Measurements from ENCODE around the gene HOXD3. TPM values are rescaled to one million over a fixed set of nuclear protein-coding genes. Genes with fewer than 3 reads are reported as not detected.

Gene HOXD3
- total RNA-seq, 1 donor, result 1.1 TPM

DNA sequence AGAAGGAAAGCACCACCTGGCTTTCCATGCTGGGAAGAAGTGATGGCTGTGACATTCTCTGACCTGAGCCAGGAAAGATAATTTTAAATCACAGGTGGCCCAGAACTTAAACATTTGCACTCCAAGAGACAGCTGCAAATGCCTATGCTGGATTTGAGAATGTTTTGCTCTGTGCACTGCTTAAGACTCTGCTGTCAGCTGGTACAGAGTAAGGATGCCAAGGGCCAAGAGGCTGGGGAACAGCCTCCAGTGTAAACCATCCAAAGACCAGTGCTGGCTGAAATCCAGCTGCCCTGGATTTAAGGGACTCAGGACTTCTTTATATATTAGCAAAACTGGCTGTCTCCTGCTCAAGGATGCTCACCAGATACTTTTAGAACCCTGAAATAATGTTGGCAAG is 23.7 kb upstream of the HOXD3 start:
- no peaks in the 10 kb centered on the region for H3K9me3 ChIP-seq (ENCODE audit: low read depth, low read length)
- H3K27me3 ChIP-seq (ENCODE audit: insufficient read depth, low read length), result no peaks in the 10 kb centered on the region
- peaks cover 5% of the 10 kb centered on the region for H3K36me3 ChIP-seq (ENCODE audit: insufficient read depth, low read length)
- no peak overlapping the region for H3K4me2 ChIP-seq (ENCODE audit: insufficient read depth, low read length)
- H4K20me1 ChIP-seq (ENCODE audit: insufficient read depth, low read length), result no peaks in the 10 kb centered on the region
- H3K27ac ChIP-seq (ENCODE audit: low read depth, low read length), result no peak overlapping the region
- DNase-seq (ENCODE audit: insufficient read length, low spot score, missing footprints), result peak; percentile 83
- no peak for TF ChIP-seq CTCF (IDR thresholded peaks at IDR 0.05; ENCODE audit: extremely low read depth, low read depth, low read length)
- H3K4me3 ChIP-seq (ENCODE audit: insufficient read depth, low read length), result no peak overlapping the region
- H3K4me1 ChIP-seq (ENCODE audit: insufficient read depth, low read length), result peaks cover 29% of the 10 kb centered on the region
- peaks cover 23% of the 10 kb centered on the region for H3K79me2 ChIP-seq (ENCODE audit: insufficient read depth, low read length)
- H2AFZ ChIP-seq (ENCODE audit: low read length), result no peak overlapping the region

DNA sequence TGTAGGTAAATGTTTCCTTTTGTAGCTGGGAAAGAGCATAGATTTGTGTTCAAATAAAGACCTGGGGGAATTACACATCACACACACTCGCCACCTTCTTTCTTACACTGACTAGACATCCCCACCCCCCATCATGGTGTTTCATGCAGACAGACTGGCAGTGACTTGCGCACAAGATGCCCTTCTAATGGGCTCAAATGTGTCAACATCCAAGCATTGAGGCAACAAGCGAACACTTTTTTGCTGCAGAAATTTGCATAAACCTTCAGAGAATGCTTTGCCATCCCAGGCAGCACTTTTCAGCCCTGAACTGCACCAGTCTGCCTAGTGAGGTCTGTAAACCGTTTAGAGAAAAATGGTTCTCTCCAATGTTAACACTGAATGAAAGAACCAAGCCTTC is 23.1 kb upstream of the HOXD3 start:
- no peak for TF ChIP-seq CTCF (IDR thresholded peaks at IDR 0.05; ENCODE audit: extremely low read depth, low read depth, low read length)
- H3K27me3 ChIP-seq (ENCODE audit: insufficient read depth, low read length), result no peaks in the 10 kb centered on the region

DNA sequence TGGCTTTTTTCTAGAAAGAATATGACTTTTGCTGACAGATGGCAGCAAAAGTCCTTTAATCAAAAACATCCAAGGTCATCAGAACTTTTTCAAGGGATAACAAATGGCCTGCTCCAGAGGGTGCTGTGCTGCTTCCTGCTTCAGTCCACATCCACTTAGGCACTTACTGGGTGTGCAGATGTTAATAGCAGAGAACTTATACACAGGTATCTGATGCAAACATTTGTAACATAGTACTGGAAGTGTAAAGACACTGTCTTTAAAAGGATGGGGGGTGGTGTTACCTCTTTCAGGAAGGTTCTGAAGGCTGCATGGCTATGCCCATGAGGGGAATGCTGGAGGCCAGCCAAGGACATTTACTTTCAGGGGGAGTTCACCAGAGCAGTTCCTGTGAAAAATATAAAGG is 22.1 kb upstream of the HOXD3 start:
- no peak for TF ChIP-seq CTCF (IDR thresholded peaks at IDR 0.05; ENCODE audit: extremely low read depth, low read depth, low read length)
- Histone ChIP-seq H3K4me1 (ENCODE audit: insufficient read depth, low read length) (peaks cover 29% of the 10 kb centered on the region), H3K79me2 (ENCODE audit: insufficient read depth, low read length) (peaks cover 36% of the 10 kb centered on the region), H3K9me3 (ENCODE audit: low read depth, low read length) (no peaks in the 10 kb centered on the region), H3K36me3 (ENCODE audit: insufficient read depth, low read length) (peaks cover 5% of the 10 kb centered on the region), H3K27me3 (ENCODE audit: insufficient read depth, low read length) (no peaks in the 10 kb centered on the region), H3K4me2 (ENCODE audit: insufficient read depth, low read length) (peak overlapping the region; percentile 88), H3K4me3 (ENCODE audit: insufficient read depth, low read length) (no peak overlapping the region), H3K27ac (ENCODE audit: low read depth, low read length) (peak overlapping the region; percentile 89), H2AFZ (ENCODE audit: low read length) (no peak overlapping the region), H4K20me1 (ENCODE audit: insufficient read depth, low read length) (no peaks in the 10 kb centered on the region)
- peak; percentile 88 for DNase-seq (ENCODE audit: insufficient read length, low spot score, missing footprints)

More for the DNA sequence above, 23.1 kb upstream of the HOXD3 start:
- Histone ChIP-seq H3K4me2 (ENCODE audit: insufficient read depth, low read length) (no peak overlapping the region), H3K79me2 (ENCODE audit: insufficient read depth, low read length) (peaks cover 30% of the 10 kb centered on the region), H3K36me3 (ENCODE audit: insufficient read depth, low read length) (peaks cover 5% of the 10 kb centered on the region), H4K20me1 (ENCODE audit: insufficient read depth, low read length) (no peaks in the 10 kb centered on the region), H3K9me3 (ENCODE audit: low read depth, low read length) (no peaks in the 10 kb centered on the region), H2AFZ (ENCODE audit: low read length) (no peak overlapping the region), H3K4me1 (ENCODE audit: insufficient read depth, low read length) (peaks cover 27% of the 10 kb centered on the region), H3K27ac (ENCODE audit: low read depth, low read length) (no peak overlapping the region), H3K4me3 (ENCODE audit: insufficient read depth, low read length) (no peak overlapping the region)
- DNase-seq (ENCODE audit: insufficient read length, low spot score, missing footprints), result no peak

GRCh38 chr2:176136374-176137251 is 20.5 kb upstream of the HOXD3 start:
- Histone ChIP-seq H3K4me2 (ENCODE audit: insufficient read depth, low read length) (peak overlapping the region; percentile 88), H3K9me3 (ENCODE audit: low read depth, low read length) (no peaks in the 10 kb centered on the region), H4K20me1 (ENCODE audit: insufficient read depth, low read length) (peaks cover 4% of the 10 kb centered on the region), H3K79me2 (ENCODE audit: insufficient read depth, low read length) (peaks cover 43% of the 10 kb centered on the region), H3K27ac (ENCODE audit: low read depth, low read length) (peak overlapping the region; percentile 89), H3K27me3 (ENCODE audit: insufficient read depth, low read length) (no peaks in the 10 kb centered on the region), H3K36me3 (ENCODE audit: insufficient read depth, low read length) (peaks cover 5% of the 10 kb centered on the region), H3K4me3 (ENCODE audit: insufficient read depth, low read length) (peak overlapping the region; percentile 86), H2AFZ (ENCODE audit: low read length) (peak overlapping the region; percentile 63), H3K4me1 (ENCODE audit: insufficient read depth, low read length) (peaks cover 24% of the 10 kb centered on the region)
- DNase-seq (ENCODE audit: insufficient read length, low spot score, missing footprints), result peak; percentile 96
- TF ChIP-seq CTCF (IDR thresholded peaks at IDR 0.05; ENCODE audit: extremely low read depth, low read depth, low read length), result no peak

Measured in osteoblast (primary cell).